Measurements from ENCODE around the gene PPIH.
"Not testable (repeated sequence)": the region's sequence is repeated elsewhere in the genome, so short reads cannot be mapped to it uniquely, and the experiment has no call there.

The PPIH gene

DNA sequence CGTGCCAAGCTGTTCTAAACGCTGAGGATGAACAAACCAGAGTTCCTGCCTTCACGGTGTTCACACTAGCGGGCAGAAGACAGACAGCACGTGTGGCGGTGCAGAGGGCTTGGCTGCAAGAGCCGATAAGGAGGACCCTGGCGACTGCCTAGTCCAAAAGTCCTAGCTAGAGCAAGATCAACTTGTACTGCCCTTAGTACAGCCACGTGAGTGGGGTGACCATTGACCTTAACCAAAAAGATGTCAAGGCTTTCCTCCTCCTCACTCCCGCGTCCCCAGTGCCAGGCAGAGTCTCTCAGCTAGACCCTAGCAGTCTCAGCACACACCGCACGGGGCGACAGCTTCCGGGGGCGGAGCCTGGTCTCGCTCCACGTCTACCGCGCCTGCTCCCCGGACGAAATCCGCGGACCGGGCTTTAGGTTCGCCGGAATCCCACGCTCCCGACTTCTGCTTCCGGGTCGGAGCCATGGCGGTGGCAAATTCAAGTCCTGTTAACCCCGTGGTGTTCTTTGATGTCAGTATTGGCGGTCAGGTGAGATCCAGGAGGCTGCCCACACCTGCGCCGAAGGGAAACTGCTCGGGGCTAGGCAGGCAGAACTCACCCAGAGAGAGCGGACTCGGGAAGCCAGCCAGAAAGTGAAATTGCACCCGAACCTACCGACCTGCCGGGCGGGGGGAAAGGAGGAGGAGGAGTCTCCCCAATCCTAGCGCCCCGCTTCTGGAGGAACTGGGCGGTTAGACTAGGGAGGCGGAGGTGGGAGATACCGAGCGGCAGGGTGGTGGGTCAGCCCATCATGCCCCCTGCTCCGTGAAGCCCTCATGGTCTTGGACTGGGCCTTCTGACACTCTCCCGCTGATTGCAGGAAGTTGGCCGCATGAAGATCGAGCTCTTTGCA lies at the start of gene PPIH:
Gene PPIH (plus strand): TSS at position 443 of the 896 bp plus-strand sequence. CDS start 24 bp downstream, at position 467.
- DNase-seq (ENCODE audit: low read depth in 3 of 3), result peak; percentile 89 to 90 (median 90)

GRCh38 chr1:42613803-42614131 lies 44.5 kb upstream of the PPIH start:
- no peak for DNase-seq (ENCODE audit: low read depth in 3 of 3)

DNA sequence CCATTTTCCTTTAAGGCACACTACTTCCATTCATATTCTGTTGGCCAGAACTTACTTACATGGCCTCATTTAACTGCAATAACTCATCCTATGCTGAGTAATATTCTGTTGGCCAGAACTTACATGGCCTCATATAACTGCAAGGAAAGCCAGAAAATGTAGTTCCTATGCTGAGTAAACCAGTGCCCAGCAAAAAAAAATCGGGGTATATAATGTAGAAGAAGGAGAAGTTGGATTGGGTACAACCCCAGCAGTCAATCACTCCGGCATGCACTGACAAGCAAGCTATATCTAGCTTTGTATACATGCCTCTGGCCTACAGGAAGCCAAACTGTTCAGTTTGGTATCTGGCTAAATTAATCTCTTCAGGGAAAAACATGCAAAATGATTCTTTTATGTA lies 39.4 kb upstream of the PPIH start:
- no peak for DNase-seq (ENCODE audit: low read depth in 3 of 3)

- DNase-seq (ENCODE audit: low read depth in 3 of 3), result no peak
Measured at GRCh38 chr1:42620307-42620706, 37.9 kb upstream of the PPIH start.

- DNase-seq (ENCODE audit: low read depth in 3 of 3), result not testable (repeated sequence)
Measured at GRCh38 chr1:42621180-42621579, 37.0 kb upstream of the PPIH start.

- not testable (repeated sequence) for DNase-seq (ENCODE audit: low read depth in 3 of 3)
Measured at GRCh38 chr1:42627205-42627604, 31.0 kb upstream of the PPIH start.

- no peak for DNase-seq (ENCODE audit: low read depth in 3 of 3)
Measured at GRCh38 chr1:42639116-42639515, 19.1 kb upstream of the PPIH start.

DNA sequence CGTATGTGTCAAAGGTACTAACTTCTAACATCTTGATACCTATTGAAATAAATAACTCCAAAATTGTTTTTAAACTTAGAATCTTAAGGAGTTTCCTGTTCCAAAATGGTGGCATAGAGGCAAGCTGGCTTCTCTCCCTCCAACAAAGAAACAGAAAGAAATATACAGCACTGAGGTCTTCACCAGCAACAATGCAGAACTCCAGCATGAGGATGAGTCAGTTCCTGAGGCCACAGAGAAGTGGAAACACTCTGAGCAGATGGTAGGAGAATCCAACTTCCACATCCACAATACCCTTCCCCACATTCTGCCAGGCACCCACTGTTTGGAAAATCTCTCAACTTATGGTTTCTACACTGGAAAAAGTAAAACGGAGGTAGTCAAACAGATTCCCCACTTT lies 12.2 kb upstream of the PPIH start:
- DNase-seq (ENCODE audit: low read depth in 3 of 3), result no peak

DNA sequence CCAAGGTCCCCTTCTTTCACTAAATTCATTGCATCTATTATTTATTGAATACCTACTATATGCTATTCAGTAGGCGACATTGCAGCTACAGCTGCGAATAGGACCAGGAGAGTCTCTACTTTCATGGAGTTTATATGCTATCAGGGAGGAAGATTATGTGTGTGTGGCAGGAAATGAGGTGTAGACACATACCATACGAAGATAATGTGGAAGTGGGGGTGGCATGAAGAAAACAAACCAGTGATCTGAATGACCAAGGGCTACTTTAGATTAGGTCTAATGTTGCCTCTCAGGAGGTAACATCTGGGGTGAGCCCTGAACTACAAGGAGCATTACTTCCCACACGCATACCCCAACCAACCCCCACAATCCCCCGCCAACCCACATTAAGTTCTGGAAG lies 1.0 kb upstream of the PPIH start:
- no peak for DNase-seq (ENCODE audit: low read depth in 3 of 3)

DNA sequence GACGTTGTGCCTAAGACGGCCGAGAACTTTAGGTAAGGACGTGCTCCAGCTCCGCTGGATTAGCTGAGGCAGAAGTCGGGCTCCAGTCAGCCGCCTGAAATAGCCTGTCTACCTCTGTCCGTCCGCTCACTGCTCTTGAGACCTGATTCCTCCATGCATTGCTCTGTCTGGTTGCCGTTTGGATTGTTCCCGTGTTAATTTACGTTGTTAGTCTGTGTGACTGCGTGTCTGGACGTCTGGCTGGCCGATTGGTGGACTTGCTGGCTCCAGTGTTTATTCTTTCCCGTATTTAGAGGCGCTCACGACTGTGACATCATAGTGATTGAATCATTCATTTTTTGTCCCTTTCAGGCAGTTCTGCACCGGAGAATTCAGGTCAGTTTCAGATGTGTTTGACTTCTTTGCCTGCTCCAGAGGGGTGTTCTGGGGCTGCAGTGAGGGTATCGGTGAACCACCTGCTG lies 684 bp downstream of the PPIH start:
- DNase-seq (ENCODE audit: low read depth in 3 of 3), result no peak

- DNase-seq (ENCODE audit: low read depth in 3 of 3), result no peak
Measured at GRCh38 chr1:42660907-42661500, 2.8 kb downstream of the PPIH start.

DNA sequence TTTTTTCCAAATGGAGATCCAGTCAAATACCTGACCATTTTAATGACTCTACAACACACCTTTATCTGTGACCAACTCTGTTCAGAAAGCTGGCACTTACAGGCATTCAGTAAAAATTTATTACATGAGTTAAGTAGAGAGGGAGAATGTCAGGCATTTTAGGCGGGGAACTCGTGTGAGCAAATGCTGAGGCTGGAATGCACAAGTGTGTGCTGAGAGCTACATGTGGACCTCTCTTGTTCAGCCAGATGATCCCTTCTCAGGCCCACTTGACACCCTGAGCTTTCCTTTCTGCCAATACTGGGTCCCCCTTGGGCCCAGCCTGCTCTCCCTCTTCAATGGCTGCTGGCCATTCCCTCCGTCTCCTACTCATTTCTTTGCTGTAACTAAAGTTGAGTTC lies 11.7 kb downstream of the PPIH start:
- no peak for DNase-seq (ENCODE audit: low read depth in 3 of 3)

DNA sequence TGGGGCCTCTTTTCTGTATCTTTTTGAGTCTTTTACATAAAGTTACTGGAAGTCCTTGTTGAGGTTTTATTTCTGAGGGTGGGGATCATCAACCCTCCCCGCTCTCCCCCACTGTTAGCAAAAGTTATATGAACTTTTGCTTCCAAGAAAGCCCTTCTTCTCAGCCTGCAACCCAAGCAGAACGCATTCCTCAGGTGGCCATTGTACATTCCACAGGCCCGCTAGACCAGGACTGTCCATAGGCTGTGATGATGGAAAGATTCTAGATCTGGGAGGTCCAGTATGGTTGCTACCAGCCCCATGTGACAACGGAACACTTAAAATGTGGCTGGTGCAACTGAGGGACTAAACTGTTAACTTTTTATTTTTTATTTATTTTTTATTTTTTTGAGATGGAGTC lies 12.2 kb downstream of the PPIH start:
- DNase-seq (ENCODE audit: low read depth in 3 of 3), result no peak

- no peak for DNase-seq (ENCODE audit: low read depth in 3 of 3)
Measured at GRCh38 chr1:42674214-42674613, 16.0 kb downstream of the PPIH start.

DNA sequence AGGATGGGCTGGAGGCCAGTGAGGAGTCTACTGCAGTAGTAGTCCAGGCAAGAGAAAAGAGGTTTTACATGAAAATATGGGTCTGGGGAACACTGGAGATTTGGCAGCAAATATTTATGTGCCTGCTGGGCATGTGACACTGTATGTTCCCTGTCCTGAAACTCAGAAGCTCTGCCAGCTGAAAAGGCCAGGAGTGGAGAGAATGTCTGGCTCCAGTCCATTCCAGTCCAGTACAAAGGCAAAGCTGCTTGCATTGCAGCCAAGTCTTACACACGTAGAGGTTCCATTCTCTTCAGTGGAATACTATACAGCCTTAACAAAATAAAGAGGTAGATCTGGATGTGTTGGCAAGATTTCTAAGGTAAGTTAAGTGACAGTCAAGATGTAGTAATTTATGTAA lies 16.5 kb downstream of the PPIH start:
- no peak for DNase-seq (ENCODE audit: low read depth in 3 of 3)

DNA sequence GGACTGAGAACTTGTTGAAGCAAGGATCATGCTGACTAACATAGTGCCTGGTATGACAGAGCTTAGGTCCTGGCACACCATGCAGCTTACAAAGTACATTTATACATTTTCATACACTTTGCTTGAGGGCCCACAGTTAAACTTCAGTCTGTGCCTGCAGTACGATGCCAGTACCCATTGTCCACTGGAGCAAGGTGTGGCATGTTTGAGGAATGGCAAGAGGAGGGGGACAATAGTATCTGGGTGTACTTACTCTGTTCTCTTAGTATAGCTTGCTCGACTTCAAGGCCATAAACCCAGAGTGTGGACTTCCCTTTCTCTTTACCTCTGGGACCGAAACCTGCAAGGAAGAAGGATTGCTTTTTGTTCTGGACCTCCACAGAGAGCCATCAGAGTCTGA lies 17.2 kb downstream of the PPIH start:
- DNase-seq (ENCODE audit: low read depth in 3 of 3), result no peak

GRCh38 chr1:42676534-42677087 lies 18.4 kb downstream of the PPIH start:
- no peak for DNase-seq (ENCODE audit: low read depth in 3 of 3)

GRCh38 chr1:42679364-42679983 lies 21.3 kb downstream of the PPIH start:
- no peak for DNase-seq (ENCODE audit: low read depth in 3 of 3)

DNA sequence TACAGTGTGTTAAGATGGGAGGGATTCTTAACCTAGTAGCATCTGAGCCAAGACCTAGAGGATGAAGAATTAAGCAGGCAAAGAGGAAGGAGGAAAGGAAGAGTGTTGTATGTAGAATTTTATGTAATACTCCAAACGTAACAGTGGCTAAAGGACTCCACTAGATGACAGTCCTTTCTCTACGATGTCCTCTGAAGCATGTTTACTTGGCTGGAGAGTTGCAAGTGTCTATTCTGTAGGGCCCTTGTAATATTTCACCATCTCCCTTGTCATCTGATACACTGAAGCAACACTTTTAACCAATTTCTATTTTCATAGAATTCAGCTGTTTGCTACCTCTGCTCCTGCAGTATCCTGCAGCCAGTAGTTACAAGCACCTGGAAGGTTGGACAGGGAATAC lies 21.8 kb downstream of the PPIH start:
- no peak for DNase-seq (ENCODE audit: low read depth in 3 of 3)

- DNase-seq (ENCODE audit: low read depth in 3 of 3), result no peak
Measured at GRCh38 chr1:42680921-42681683, 22.9 kb downstream of the PPIH start.

GRCh38 chr1:42681741-42682483 lies 23.7 kb downstream of the PPIH start, which contains the start of gene YBX1:
Gene YBX1, plus strand, starts transcription at chr1:42682418. Its CDS starts 148 bp downstream, at chr1:42682566.
- DNase-seq (ENCODE audit: low read depth in 3 of 3), result peak; percentile 91 to 92 (median 92)

All from stimulated activated CD4-positive, alpha-beta T cell treated with anti-CD3 and anti-CD28 coated beads, TNF-alpha, amount 100 ng/mL, for 4 hours (primary cell).